ENCODE results near the gene KRT4.

KRT4 gene

GRCh38 chr12:52851787-52852186 is 37.9 kb upstream of the KRT4 start:
- no peak for DNase-seq (ENCODE audit: low spot score)
- in situ Hi-C loops (cut with MboI; ENCODE audit: low sequenced_read_pairs, unreplicated experiment) = no loop called here
- no peak for TF ChIP-seq CTCF (IDR thresholded peaks at IDR 0.05; ENCODE audit: borderline replicate concordance, control extremely low read depth, extremely low read depth, insufficient read depth, missing control alignments)

GRCh38 chr12:52850681-52851080 is 36.8 kb upstream of the KRT4 start:
- DNase-seq (ENCODE audit: low spot score) = no peak
- in situ Hi-C loops (cut with MboI; ENCODE audit: low sequenced_read_pairs, unreplicated experiment) = no loop called here
- no peak for TF ChIP-seq CTCF (IDR thresholded peaks at IDR 0.05; ENCODE audit: borderline replicate concordance, control extremely low read depth, extremely low read depth, insufficient read depth, missing control alignments)

- in situ Hi-C loops (cut with MboI; ENCODE audit: low sequenced_read_pairs, unreplicated experiment) = no loop called here
These were observed 35.6 kb upstream of the KRT4 start for GRCh38 chr12:52849511-52849910.

GRCh38 chr12:52848661-52849255 is 34.8 kb upstream of the KRT4 start, which contains the start of gene KRT78:
Gene KRT78, minus strand, starts transcription at chr12:52848994. Its CDS starts 64 bp downstream, at chr12:52848930.
- in situ Hi-C loops (cut with MboI; ENCODE audit: low sequenced_read_pairs, unreplicated experiment) = no loop called here
- DNase-seq (ENCODE audit: low spot score) = no peak
- no peak for TF ChIP-seq CTCF (IDR thresholded peaks at IDR 0.05; ENCODE audit: borderline replicate concordance, control extremely low read depth, extremely low read depth, insufficient read depth, missing control alignments)

More at GRCh38 chr12:52849511-52849910, 35.6 kb upstream of the KRT4 start:
- no peak for DNase-seq (ENCODE audit: low spot score)
- TF ChIP-seq CTCF (IDR thresholded peaks at IDR 0.05; ENCODE audit: borderline replicate concordance, control extremely low read depth, extremely low read depth, insufficient read depth, missing control alignments) = no peak

- TF ChIP-seq CTCF (IDR thresholded peaks at IDR 0.05; ENCODE audit: borderline replicate concordance, control extremely low read depth, extremely low read depth, insufficient read depth, missing control alignments) = no peak
- in situ Hi-C loops (cut with MboI; ENCODE audit: low sequenced_read_pairs, unreplicated experiment) = no loop called here
- DNase-seq (ENCODE audit: low spot score) = no peak
These were observed 33.6 kb upstream of the KRT4 start for GRCh38 chr12:52847335-52848102.

- TF ChIP-seq CTCF (IDR thresholded peaks at IDR 0.05; ENCODE audit: borderline replicate concordance, control extremely low read depth, extremely low read depth, insufficient read depth, missing control alignments) = no peak
- no peak for DNase-seq (ENCODE audit: low spot score)
- in situ Hi-C loops (cut with MboI; ENCODE audit: low sequenced_read_pairs, unreplicated experiment) = no loop called here
These were observed 32.5 kb upstream of the KRT4 start for GRCh38 chr12:52846356-52846970.

All from GM13976 (cell line).